HG02798 (cell line): Measurements from ENCODE around the gene CACNA1E.

Experiments
- ATAC-seq: cut with Tn5 transposase; IDR thresholded peaks from one replicate; pipeline ENCODE4 v1.9.1; 2021; ENCODE audit warnings: mild to moderate bottlenecking; ENCODE audit not compliant: unreplicated experiment, poor library complexity

The CACNA1E gene

DNA sequence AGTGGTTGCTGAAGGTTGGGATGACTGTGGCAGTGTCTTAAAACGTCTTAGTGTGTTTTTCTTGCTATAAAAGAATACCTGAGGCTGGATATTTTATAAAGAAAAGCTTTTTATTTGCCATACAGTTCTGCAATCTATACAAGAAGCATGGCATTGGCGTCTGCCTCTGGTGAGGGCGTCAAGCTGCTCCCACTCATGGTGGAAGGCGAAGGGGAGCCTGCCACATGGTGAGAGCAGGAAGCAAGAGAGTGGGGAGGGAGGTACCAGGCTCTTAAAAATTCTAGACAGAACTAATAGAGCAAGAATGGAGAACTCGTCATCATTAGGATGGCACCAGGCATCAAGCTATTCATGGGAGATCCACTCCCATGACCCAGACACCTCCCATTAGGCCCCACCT lies 140.5 kb downstream of the CACNA1E start:
- no peak for ATAC-seq

DNA sequence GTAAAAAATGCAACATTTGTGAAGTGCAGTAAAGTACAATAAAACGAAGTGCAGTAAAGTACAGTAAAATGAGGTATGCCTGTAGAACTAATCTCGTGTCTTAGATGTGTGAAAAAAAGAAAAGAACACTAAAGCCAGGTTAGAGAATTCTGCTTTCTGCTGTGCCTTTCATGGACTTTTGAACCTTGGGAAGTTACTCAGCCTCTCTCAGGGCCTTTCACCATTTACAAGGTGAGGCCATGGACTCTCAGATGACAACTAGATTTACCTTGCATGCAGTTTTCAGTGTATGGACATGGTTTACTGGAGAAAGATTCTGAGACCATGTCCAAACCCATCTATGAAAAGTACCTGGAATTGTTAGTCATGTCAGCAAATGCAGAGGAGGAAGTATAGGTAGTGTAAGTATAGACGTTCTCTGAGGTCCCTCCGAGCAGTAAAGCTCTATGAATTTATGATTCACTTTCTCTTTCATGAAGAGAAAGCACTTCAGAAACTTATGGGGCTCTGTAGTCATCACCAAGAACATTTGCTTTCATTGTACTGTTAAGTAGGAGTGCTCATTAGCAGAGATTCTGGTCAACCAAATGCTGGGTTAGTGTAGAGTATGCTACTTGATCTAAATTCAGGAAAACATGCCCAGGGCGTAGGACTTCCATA lies 143.1 kb downstream of the CACNA1E start:
- no peak for ATAC-seq

DNA sequence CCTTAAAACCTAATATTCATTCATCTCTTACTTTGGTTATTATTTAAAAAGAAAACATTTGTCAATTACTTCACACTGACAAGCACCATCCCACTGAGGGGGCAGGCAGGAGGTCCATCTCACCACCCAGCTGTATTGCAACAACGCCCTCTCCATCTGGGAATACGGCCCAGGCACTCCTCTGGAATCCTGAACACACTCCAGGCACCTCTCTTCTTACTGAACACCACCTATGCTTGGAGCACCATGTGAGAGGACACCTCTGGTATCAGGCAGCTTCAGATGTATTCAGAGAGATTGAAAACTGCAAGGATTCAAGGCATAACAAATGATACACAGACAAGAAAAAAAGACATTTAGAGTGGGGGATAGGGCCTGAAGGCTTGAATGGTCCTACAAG lies 147.1 kb downstream of the CACNA1E start:
- no peak for ATAC-seq

DNA sequence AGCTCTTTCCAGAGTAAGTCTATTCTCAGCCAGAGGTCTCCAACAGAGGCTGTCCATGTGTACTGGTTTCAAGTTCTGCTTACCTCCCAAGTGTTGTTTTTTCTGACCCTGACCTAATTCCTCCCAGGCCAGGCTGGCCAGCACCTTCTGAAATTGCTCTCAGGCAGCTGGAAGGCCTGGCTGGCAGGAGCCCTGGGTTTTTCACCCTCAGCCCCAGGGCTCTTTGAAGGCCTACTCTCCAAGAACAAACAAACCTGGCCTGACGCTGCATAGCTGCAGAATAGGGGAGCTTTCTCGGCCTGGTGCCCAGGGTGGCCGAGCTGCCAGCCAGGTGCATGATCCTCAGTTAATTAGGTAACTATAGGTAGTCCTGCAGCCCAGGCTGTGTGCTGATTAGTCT lies 147.5 kb downstream of the CACNA1E start:
- ATAC-seq = no peak

DNA sequence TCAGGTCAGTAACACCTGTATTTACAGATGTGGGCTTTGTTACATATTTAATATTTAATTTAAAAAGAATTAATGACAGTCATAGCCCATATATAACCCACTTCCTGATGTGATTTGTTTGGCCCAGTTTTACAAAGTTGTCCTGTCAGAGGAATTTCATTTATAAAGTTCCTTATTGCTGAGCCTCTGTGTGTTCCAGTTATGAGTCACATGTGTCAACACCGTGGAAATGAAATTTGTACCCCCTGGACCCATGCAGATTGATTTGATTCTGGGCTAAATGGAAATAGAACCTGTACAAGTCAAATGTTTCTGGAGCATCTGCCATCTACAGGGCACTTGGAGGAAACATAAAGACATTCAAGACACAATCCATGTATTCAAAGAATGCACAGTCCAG lies 149.2 kb downstream of the CACNA1E start:
- no peak for ATAC-seq

DNA sequence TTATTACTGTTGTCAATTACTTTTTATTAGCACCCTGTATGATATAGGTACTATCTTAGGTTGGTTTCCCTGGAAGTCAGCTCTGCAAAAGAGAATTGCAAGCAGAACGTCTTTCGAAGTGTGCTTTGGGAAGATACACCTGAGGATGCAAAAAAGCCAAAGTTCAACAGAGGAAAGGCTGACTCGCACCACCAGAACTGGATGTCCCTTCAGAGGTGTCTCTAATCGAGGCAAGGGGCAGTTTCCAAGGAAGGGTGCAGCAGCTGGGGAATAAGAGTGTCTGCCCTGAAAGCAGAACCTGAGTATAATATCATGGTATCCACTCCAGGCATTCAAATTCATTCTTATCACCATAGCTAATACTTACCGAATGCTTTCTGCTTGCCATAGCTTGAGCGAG lies 149.6 kb downstream of the CACNA1E start:
- ATAC-seq = no peak

DNA sequence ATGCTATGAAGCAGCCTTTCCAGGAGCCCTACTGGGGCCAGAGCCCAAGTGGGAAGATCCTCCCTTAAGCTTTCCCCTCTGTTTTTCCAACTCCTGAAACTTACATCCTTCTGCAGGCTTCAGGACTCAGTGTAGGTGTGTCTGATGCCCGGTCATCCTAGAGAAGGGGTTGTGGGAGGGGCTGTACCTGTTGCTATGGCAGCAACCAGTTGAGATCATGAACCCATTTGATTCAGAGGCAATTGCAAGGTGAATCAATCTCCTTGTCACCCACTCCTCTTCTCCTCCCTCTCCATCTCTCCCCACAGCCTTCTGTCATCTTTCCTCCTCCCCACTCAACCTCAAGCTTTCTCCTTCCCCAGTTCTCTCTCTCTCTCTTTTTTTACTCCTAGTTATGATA lies 151.8 kb downstream of the CACNA1E start:
- ATAC-seq = no peak

DNA sequence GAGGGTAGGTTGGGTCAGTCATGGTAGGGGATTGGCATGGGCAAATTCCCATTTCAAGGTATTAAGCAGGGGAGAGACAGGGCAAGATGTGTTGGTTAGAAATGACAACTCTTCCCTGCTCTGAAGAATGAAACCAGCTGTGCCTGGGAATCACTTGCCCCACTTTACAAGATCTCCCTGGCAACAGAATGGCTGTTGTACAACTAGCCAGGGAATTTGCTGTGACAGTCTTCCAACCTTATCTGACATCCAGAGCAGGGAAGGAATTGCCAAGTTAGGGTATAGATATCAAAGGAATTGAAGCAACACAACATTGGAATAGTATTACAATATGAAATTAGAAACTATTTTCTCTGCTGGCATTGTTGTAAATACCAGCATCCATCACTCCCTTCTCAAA lies 154.7 kb downstream of the CACNA1E start:
- ATAC-seq = no peak

DNA sequence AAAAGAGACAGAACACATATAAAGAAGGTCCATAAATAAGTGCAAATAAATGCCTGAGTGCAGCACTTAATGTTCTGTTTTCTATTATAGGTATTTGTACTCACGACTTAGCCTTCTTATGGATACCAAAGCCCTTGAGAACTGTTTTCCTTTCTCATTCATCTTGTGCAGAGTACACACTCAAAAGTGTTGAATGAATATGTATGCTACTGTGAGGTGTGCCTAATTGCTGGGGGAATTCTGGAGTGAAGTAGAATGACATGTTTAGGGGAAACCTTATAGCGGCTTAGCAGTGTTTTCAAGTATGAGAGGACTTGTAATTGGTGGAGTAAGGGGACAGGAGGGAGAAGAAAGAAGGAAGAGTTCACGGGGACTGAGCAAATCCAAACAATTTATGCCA lies 157.6 kb downstream of the CACNA1E start:
- no peak for ATAC-seq

DNA sequence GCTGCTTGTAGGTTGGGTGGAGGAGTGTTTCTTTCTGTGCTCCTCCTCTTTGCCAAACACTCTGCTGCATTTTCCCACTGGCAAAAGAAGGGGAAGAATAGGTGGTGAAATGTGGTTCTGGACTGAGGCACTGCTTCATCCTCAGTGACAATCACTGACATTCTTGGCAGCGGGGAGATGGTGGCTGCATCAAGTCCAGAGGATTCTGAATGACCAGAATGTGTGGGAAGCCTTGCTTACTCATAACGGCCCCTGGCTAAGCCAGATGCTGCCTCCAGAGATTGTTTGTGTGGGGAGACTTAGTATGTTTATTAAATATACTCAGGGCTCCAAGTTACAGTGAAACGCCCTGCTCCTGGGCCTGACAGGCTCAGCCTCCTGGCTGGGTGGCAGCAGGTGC lies 160.3 kb downstream of the CACNA1E start:
- ATAC-seq = no peak

DNA sequence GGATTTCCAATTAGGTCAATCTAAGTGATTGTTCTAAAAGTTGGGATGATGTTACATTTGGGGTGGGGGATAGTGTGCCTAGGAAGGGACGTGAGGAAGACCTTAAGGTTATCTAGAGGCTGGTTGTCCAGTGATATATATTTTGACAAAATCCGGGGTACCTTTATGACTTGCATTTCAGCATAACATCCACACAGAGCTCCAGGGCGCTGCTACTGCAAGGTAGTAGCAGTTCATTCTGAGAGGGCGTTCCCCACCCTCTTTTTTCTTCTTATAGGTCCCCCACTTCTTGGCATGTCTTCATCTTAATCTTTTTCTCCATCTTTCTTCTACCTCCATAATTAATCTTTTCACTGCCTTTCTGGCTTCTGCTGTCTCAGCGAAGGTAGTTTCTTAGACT lies 161.9 kb downstream of the CACNA1E start:
- ATAC-seq = no peak

DNA sequence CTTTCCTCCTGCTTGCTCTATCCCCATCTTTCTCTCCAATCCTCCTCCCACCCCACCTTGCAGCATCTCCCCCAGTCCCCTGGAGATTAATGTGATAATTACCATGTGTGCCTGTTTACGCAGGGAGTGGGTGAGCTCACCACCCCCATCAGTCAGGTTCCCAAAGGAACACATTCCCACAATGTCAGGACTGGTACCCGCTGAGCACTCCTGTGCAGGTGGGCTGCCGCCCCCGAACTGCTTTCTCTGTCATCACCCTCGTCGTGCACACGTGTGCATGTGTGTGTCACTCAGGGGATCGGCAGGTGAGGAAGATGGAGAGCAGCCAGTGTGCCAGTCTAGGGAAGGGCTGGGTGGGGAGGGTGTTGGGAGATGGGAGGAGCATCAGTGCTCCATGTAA lies 163.4 kb downstream of the CACNA1E start:
- no peak for ATAC-seq

DNA sequence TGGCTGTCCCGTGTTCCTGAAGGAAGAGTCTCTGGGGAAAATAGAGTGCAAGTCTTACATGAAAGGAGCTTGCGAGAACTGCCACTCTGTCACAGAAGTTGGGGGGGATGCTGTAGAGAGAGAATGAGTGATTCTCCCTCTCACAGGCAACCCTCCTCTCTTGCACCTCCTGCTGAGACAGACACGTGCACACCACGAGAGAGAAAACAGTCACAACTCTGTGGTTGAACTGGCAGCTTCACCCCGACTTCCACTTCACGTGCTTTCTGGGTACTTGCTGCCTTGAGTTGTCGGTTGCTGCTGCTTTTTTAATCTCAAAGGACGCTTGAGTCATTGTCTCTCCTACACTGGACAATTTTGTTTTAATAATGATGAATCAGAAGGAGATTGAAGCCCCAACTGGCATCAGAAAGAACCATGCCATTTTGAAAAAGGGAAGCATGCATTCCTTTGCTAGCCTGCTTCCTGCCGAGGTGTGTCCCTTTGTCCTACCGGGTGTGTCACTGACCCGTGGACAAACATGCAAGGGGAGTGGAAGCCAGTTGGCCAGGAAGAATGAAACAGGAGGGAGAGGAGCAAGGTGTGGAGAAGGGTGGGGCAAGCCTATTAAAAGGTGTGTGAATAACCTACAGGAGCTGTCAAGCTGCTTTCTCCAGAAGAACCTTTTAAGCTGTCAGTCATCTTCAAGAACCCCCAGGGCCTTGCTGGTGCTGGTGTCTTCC lies 164.2 kb downstream of the CACNA1E start:
- ATAC-seq = no peak

DNA sequence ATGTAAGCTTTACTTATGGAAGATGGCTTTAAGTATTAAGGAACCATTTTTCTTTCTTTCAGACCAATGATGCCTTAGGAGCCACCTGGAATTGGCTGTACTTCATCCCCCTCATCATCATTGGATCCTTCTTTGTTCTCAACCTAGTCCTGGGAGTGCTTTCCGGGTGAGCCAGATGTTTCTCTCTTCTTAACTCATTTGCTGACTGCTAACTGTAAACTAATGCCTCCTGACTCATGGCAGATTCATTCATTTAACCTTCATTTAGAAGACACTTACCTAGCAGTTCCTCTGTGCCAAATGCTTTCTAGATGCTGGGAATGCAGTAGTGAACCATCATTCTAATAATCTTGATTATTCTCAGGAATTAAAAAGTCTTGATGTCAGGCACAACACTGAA lies 168.0 kb downstream of the CACNA1E start:
- ATAC-seq = no peak

DNA sequence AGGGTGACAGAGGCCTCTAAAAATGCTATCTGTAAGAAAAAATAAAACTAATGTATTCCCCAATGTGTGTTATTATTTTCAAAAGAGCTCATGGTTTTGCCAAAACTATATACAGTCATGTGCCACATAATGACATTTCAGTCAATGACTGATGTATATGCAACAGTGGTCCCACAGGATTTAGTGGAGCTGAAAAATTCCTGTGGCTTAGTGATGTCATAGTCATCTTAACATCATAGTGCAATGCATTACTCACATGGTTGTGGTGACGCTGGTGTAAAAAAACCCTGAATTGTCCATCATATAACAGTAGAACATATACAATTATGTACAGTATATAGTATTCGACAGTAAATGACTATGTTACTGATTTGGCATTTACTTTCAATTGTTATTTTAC lies 172.4 kb downstream of the CACNA1E start:
- ATAC-seq = no peak

DNA sequence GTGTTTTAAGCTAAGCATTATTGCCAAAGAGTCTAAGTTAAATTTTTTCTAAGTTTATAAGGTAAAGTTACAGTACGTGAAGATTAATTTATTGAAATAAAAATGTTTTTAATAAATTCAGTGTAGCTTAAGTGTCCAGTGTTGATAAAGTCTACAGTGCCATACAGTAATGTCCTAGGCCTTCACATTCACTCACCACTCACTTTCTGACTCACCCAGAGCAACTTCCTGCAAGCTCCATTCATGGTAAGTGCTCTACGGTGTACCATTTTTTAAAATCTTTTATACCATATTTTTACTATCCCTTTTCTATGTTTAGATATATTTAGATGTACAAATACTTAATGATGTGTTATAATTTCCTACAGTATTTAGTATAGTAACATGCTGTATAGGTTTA lies 173.2 kb downstream of the CACNA1E start:
- ATAC-seq = no peak

DNA sequence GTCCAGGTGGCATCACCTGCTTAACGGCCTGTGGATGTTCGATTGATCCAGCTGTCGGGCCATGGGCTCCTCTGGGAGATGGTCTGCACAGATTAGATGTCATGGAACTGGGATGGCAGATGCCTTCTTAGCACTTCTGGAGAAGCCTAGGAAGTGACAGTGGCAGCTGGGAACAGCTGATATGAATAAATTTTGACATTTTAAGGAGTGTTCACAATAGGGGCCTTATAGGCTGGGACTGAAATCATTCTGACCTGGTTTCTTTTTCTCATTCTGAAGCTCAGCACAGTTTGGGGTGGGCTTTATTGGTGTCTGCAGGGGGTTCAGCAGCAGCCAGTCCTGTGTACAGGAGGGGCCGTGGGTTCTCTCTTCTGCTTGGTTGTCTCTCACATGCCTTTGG lies 175.3 kb downstream of the CACNA1E start:
- ATAC-seq = no peak

DNA sequence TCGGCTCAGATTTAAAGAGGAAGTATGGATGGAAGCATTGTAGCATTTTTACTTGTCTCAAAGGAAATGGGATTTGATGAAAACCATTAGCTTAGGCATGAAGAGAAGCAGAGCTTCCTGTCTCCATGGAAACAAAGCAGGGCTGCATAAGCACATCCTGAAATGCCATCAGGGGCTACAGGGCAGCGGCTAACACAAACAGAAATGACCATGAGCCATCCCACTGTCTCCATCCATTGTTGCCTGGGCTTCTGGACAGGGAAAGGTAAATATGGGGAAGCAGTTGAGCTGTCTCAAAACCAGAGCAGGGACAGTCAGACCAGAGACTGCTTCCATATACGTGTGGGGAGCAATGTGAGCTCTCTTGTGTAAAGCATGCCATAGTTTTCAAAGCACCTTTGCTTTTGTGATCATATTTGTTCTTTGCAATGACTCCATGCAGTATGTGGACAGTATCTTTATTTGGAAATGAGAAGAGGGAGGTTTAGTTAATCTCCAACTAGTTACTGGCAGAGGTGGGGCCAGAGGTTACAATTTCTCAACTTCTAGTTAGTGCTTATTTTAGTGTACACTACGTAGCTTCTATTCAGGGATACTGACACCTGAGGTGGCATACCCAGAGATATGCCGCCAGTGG lies 176.1 kb downstream of the CACNA1E start:
- ATAC-seq = no peak

DNA sequence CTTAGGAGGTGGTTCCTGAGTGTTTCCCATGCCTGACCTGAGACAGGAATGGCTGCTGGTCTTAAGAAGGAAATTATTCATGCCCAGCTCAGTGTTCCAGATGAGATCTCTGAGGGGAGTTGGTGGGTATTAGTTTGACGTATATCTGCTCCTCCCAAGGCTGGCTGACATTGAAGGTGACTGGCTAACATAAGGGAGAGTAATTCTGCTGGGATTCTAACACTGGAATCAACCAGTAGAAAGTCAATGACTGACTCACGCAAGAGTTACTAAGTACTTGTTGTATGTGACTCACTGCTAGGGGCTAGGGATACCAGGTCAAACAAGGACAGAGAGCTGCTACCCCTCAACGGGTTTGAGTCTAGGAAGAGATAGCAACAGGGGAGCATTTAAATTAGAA lies 177.3 kb downstream of the CACNA1E start:
- no peak for ATAC-seq

DNA sequence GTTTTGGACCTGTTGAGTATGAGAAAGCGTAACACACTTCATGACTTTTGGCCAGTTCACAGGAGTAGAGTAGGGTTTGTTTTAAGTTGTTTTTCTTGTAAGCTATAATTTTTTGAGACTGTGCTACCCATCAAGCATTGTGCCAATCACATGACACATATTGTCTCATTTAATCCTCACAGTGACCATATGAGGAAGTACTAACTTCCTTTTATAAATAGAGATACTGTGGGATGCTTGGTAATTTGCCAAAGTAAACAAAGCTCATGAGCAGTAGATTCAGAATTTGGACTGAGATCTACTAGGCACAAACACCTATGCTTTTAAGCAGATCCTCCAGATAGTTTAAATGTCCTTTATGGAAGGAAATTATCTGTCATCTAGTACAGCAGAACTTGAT lies 178.3 kb downstream of the CACNA1E start:
- no peak for ATAC-seq

DNA sequence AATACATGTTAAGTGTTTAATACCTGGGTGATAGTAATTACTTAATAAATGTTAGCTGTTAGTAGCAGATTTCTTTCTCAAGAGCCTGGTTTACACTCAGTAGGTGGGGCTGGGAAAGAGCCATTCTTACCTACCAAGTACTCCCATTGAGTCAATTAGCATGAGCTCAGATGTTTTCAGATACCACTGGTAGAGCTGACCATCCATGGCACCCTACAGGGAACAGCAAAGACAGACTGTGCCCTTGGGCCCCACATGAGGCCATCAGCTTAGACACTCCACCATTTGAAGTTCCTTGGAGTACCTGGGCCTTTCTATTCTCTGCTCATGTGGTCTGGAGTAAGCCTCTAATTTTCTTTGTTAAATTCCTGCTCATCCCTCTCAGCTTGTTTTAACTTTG lies 179.3 kb downstream of the CACNA1E start:
- ATAC-seq = no peak

DNA sequence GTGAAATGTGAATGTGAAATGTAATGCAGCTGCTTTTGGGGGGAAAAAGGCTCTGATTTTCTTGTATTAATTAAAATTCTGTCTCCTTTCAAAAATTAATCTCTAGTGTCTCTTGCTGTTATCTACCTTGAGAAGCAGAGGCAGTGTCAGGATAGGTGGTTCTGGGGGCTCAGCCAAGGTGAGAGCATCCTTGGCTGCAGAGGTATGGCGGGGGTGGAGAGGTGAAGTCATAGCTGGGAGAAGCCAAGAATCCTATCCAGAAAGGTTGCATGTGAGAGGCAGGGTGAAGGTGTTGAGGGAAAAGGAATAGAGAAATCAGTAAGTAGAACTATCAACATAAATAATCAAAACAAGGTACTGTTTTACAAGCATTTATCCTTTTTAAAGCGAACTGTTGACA lies 181.2 kb downstream of the CACNA1E start:
- ATAC-seq = no peak
